HepG2 (cell line): ENCODE data around the gene CPB2. TPM values are rescaled to one million over a fixed set of nuclear protein-coding genes. Genes with fewer than 3 reads are reported as not detected.

Experiments
- AKAP8 ChIP-seq: sonication (generic); formaldehyde crosslinking; IDR thresholded peaks from 2 replicates; pipeline ENCODE4 v1.5.1; 2020; ENCODE audit warnings: mild to moderate bottlenecking, missing genetic modification reagents
- ATRX ChIP-seq: sonication (generic); formaldehyde crosslinking; IDR thresholded peaks from 2 replicates; pipeline ENCODE4 v1.4.0; 2020; ENCODE audit warnings: missing genetic modification reagents, borderline replicate concordance
- CENPX ChIP-seq: sonication (generic); formaldehyde crosslinking; IDR thresholded peaks from 2 replicates; pipeline ENCODE4 v1.9.0; 2021; ENCODE audit warnings: mild to moderate bottlenecking, missing genetic modification reagents, moderate library complexity
- HMG20A ChIP-seq: IDR thresholded peaks from 2 replicates; pipeline ENCODE4 v1.6.1; 2016; ENCODE audit warnings: borderline replicate concordance
- REL ChIP-seq: sonication (generic); formaldehyde crosslinking; conservative IDR thresholded peaks from 2 replicates; pipeline ENCODE4 v1.8.0; 2022; ENCODE audit warnings: mild to moderate bottlenecking, missing genetic modification reagents, moderate library complexity
- SMARCC2 ChIP-seq: fragments of 450-650 bp; IDR thresholded peaks from 2 replicates; pipeline ENCODE4 v1.6.1; 2017; ENCODE audit warnings: antibody characterized with exemption, mild to moderate bottlenecking
- THRA ChIP-seq: sonication (generic); formaldehyde crosslinking; IDR thresholded peaks from 2 replicates; pipeline ENCODE4 v1.4.0; 2020; ENCODE audit warnings: missing genetic modification reagents, borderline replicate concordance
- ZKSCAN8 ChIP-seq: IDR thresholded peaks from 2 replicates; pipeline ENCODE4 v1.6.1; 2016; ENCODE audit warnings: borderline replicate concordance, missing genetic modification reagents, missing compliant biosample characterization
- ZNF274 ChIP-seq: sonication (generic); formaldehyde crosslinking; IDR thresholded peaks from 2 replicates; pipeline ENCODE4 v1.5.1; 2020; ENCODE audit warnings: mild to moderate bottlenecking, missing genetic modification reagents
- ZNF512 ChIP-seq: sonication (generic); formaldehyde crosslinking; IDR thresholded peaks from 2 replicates; pipeline ENCODE4 v1.4.0; 2020; ENCODE audit warnings: mild to moderate bottlenecking, missing genetic modification reagents
- ZNF841 ChIP-seq: sonication (generic); formaldehyde crosslinking; IDR thresholded peaks from 2 replicates; pipeline ENCODE4 v1.8.1; 2023; ENCODE audit warnings: missing genetic modification reagents, borderline replicate concordance
- polyA plus RNA-seq, 8 experiments: library from polyadenylated mRNA; depleted of rRNA in 3 of 8; stranded (reverse) in 7 of 8; unstranded in 1 of 8; fragments of >200 nt; fragmentation: Illumina TruSeq in 4 of 8; extraction: Trizol in 4 of 8; gene quantifications; 2 replicates each; pipeline versions ENCODE4 v1.2.1 to v1.2.3, GENCODE V29; 2011 to 2016; ENCODE audit warnings: low read depth in 4 of 8, missing spikeins in 1 of 8, mixed read lengths in 1 of 8; ENCODE audit not compliant: insufficient read depth in 1 of 8
- total RNA-seq, 5 experiments: library from RNA; depleted of rRNA; stranded (reverse); fragments of >200 nt; fragmentation: Illumina TruSeq; extraction: Trizol; gene quantifications; 2 replicates each; pipeline ENCODE4 v1.2.3, GENCODE V29; 2016; ENCODE audit warnings: low read depth in 1 of 5
- TF ChIP-seq, protein P1 (sequence below): sonication (generic); formaldehyde crosslinking; IDR thresholded peaks from 2 replicates; pipeline ENCODE4 v1.4.0; 2020; ENCODE audit warnings: missing genetic modification reagents, borderline replicate concordance
- TF ChIP-seq, protein P2 (sequence below): sonication (generic); formaldehyde crosslinking; conservative IDR thresholded peaks from 2 replicates; pipeline ENCODE4 v1.5.0; 2020; ENCODE audit warnings: missing genetic modification reagents
- TF ChIP-seq, protein P3 (sequence below): sonication (generic); formaldehyde crosslinking; IDR thresholded peaks from 2 replicates; pipeline ENCODE4 v1.5.1; 2020; ENCODE audit warnings: missing genetic modification reagents, mild to moderate bottlenecking, borderline replicate concordance
- TF ChIP-seq, protein P4 (sequence below): sonication (generic); formaldehyde crosslinking; IDR thresholded peaks from 2 replicates; pipeline ENCODE4 v1.4.0; 2020; ENCODE audit warnings: missing genetic modification reagents

Gene CPB2
- total and polyA plus RNA-seq, 2 of the 13 experiments (the other 11 are each of a cell fraction or from before 2014, with no cell fraction given) = 125 to 140 TPM

DNA sequence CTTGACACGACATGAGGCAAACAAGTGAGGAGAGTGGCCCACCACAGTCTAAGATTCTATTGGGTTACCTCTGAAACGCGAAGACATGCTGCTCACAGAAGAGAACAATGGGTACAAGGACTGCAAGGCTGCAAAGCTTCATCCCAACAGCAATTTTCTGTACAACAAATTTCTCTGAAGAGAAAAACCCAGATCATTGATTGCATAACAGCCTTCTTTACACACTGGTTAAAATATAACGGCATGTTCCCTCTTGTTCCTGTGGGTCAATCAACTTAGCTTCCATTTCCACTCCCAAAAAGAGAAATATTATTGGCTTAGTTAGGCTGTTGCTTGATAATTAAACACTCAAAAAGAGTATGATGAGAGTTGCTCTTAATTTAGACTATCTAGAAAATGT lies at the start of gene CPB2 (continued):
- TF ChIP-seq, protein P1, sequence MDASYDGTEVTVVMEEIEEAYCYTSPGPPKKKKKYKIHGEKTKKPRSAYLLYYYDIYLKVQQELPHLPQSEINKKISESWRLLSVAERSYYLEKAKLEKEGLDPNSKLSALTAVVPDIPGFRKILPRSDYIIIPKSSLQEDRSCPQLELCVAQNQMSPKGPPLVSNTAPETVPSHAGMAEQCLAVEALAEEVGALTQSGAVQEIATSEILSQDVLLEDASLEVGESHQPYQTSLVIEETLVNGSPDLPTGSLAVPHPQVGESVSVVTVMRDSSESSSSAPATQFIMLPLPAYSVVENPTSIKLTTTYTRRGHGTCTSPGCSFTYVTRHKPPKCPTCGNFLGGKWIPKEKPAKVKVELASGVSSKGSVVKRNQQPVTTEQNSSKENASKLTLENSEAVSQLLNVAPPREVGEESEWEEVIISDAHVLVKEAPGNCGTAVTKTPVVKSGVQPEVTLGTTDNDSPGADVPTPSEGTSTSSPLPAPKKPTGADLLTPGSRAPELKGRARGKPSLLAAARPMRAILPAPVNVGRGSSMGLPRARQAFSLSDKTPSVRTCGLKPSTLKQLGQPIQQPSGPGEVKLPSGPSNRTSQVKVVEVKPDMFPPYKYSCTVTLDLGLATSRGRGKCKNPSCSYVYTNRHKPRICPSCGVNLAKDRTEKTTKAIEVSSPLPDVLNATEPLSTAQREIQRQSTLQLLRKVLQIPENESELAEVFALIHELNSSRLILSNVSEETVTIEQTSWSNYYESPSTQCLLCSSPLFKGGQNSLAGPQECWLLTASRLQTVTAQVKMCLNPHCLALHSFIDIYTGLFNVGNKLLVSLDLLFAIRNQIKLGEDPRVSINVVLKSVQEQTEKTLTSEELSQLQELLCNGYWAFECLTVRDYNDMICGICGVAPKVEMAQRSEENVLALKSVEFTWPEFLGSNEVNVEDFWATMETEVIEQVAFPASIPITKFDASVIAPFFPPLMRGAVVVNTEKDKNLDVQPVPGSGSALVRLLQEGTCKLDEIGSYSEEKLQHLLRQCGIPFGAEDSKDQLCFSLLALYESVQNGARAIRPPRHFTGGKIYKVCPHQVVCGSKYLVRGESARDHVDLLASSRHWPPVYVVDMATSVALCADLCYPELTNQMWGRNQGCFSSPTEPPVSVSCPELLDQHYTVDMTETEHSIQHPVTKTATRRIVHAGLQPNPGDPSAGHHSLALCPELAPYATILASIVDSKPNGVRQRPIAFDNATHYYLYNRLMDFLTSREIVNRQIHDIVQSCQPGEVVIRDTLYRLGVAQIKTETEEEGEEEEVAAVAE (CRISPR knock-in tag) = peak; percentile 40; the same call in 1 of the 2 replicates
- TF ChIP-seq ATRX (CRISPR knock-in tag) = no peak
- TF ChIP-seq AKAP8 (CRISPR knock-in tag) = no peak
- TF ChIP-seq, protein P2, sequence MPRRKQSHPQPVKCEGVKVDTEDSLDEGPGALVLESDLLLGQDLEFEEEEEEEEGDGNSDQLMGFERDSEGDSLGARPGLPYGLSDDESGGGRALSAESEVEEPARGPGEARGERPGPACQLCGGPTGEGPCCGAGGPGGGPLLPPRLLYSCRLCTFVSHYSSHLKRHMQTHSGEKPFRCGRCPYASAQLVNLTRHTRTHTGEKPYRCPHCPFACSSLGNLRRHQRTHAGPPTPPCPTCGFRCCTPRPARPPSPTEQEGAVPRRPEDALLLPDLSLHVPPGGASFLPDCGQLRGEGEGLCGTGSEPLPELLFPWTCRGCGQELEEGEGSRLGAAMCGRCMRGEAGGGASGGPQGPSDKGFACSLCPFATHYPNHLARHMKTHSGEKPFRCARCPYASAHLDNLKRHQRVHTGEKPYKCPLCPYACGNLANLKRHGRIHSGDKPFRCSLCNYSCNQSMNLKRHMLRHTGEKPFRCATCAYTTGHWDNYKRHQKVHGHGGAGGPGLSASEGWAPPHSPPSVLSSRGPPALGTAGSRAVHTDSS (CRISPR knock-in tag) = no peak
- no peak for TF ChIP-seq ZNF512
- no peak; the same call in 1 of the 2 replicates for TF ChIP-seq HMG20A (CRISPR knock-in tag)
- no peak for TF ChIP-seq ZNF841 (CRISPR knock-in tag)
- no peak for TF ChIP-seq ZNF274 (CRISPR knock-in tag)
- TF ChIP-seq ZKSCAN8 (CRISPR knock-in tag) = no peak; the same call in 1 of the 2 replicates
- TF ChIP-seq, protein P3, sequence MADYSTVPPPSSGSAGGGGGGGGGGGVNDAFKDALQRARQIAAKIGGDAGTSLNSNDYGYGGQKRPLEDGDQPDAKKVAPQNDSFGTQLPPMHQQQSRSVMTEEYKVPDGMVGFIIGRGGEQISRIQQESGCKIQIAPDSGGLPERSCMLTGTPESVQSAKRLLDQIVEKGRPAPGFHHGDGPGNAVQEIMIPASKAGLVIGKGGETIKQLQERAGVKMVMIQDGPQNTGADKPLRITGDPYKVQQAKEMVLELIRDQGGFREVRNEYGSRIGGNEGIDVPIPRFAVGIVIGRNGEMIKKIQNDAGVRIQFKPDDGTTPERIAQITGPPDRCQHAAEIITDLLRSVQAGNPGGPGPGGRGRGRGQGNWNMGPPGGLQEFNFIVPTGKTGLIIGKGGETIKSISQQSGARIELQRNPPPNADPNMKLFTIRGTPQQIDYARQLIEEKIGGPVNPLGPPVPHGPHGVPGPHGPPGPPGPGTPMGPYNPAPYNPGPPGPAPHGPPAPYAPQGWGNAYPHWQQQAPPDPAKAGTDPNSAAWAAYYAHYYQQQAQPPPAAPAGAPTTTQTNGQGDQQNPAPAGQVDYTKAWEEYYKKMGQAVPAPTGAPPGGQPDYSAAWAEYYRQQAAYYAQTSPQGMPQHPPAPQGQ (CRISPR knock-in tag) = no peak
- TF ChIP-seq CENPX = no peak
- no peak for TF ChIP-seq SMARCC2
- TF ChIP-seq, protein P4, sequence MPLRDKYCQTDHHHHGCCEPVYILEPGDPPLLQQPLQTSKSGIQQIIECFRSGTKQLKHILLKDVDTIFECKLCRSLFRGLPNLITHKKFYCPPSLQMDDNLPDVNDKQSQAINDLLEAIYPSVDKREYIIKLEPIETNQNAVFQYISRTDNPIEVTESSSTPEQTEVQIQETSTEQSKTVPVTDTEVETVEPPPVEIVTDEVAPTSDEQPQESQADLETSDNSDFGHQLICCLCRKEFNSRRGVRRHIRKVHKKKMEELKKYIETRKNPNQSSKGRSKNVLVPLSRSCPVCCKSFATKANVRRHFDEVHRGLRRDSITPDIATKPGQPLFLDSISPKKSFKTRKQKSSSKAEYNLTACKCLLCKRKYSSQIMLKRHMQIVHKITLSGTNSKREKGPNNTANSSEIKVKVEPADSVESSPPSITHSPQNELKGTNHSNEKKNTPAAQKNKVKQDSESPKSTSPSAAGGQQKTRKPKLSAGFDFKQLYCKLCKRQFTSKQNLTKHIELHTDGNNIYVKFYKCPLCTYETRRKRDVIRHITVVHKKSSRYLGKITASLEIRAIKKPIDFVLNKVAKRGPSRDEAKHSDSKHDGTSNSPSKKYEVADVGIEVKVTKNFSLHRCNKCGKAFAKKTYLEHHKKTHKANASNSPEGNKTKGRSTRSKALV (CRISPR knock-in tag) = no peak
- peak; percentile 50; the same call in 1 of the 2 replicates for TF ChIP-seq THRA (CRISPR knock-in tag)
- no peak for TF ChIP-seq REL (CRISPR knock-in tag)
